GM18505 (cell line): ENCODE data around the gene RTP2.

Experiments
- ATAC-seq: cut with Tn5 transposase; IDR thresholded peaks from one replicate; pipeline ENCODE4 v1.9.1; 2021; ENCODE audit not compliant: unreplicated experiment
- POLR2A ChIP-seq: IDR thresholded peaks from 4 replicates; pipeline ENCODE4 v1.6.1; 2011; ENCODE audit warnings: borderline replicate concordance; ENCODE audit not compliant: insufficient read depth, insufficient read length; ENCODE audit errors: extremely low read depth

Gene RTP2

DNA sequence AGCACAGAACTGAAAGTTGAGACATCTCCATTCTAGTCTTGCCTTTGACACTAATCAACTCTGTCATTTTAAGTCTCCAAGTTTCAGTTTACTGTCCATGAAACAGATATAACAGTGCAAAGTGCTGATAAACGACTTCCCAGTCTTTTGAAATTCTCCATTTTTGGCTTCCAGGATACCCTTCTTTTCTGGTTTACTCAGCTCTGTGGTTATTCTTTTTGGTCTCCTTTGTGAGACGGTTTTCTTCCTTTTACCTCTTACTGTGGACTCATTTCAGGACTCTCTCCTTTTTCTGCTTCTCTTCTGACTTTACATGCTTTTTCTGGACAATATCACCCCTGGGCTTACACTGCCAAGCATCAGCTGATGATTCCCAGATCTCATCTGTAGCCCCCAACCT lies 51.1 kb downstream of the RTP2 start:
- no peak for TF ChIP-seq POLR2A
- no peak for ATAC-seq
